Measurements from ENCODE around the gene FMO2. TPM values are rescaled to one million over a fixed set of nuclear protein-coding genes. Genes with fewer than 3 reads are reported as not detected.

FMO2 gene
- total and polyA plus RNA-seq, 2 of the 8 experiments (the other 6 are each of a cell fraction or from before 2014, with no cell fraction given) = not detected

DNA sequence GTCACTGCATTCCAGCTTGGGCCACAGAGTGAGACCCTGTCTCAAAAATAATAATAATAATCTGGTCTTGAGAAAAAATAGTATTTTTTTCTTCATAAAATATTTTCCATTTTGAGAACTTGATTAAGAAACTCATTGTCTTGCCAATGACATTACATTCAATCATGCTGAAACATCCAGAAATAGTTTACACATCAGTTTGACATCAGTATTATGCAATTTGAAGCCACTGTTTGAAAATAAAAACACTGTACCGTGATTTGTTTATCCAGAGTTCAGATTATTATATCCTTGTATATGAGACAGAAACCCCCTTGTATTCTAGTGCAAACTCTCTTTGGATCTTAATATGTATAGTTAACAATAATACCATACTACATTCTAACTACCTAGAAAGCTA, 6.9 kb downstream of the FMO2 start:
- Histone ChIP-seq H3K36me3 (ENCODE audit: control insufficient read depth in 2 of 4, insufficient read depth in 4 of 4, low read length in 3 of 4) (no peaks in the 10 kb centered on the region), H4K91ac (replicated peaks; ENCODE audit: insufficient read length, low read length) (no peak overlapping the region), H3K79me1 (ENCODE audit: low read depth, low read length) (no peaks in the 10 kb centered on the region), H3K18ac (ENCODE audit: extremely low read depth, low read length) (no peak overlapping the region), H3K9ac (replicated peaks in 1 of 4; ENCODE audit: extremely low read depth in 1 of 4, low read depth in 3 of 4, low read length in 3 of 4) (no peak overlapping the region), H3K4me1 (replicated peaks in 1 of 4; ENCODE audit: control insufficient read depth in 3 of 4, insufficient read depth in 4 of 4, low read length in 3 of 4) (no peaks in the 10 kb centered on the region), H3K27ac (ENCODE audit: low read depth, low read length) (no peak overlapping the region), H3K23ac (ENCODE audit: insufficient read length) (no peak overlapping the region), H3K9me3 (ENCODE audit: insufficient read depth in 2 of 2, low read depth in 1 of 2, low read length in 1 of 2) (no peaks in the 10 kb centered on the region), H2BK5ac (ENCODE audit: low read depth, low read length) (no peak overlapping the region), H2AFZ (ENCODE audit: low read length) (no peak overlapping the region), H3K4me2 (ENCODE audit: insufficient read depth in 1 of 2, low read depth in 2 of 2, low read length in 2 of 2) (no peak overlapping the region), H3K4me3 (ENCODE audit: extremely low read depth in 1 of 4, insufficient read depth in 2 of 4, low read depth in 3 of 4, low read length in 4 of 4) (no peak overlapping the region), H3K27me3 (replicated peaks in 1 of 4; ENCODE audit: control insufficient read depth in 3 of 4, extremely low read depth in 1 of 4, insufficient read depth in 3 of 4, low read length in 3 of 4) (no peaks in the 10 kb centered on the region), H3K23me2 (ENCODE audit: low read depth, low read length) (no peaks in the 10 kb centered on the region), H3K4ac (replicated peaks; ENCODE audit: insufficient read length, low read depth, low read length) (no peak overlapping the region), H2BK12ac (ENCODE audit: low read depth, low read length) (no peak overlapping the region), H4K20me1 (replicated peaks in 1 of 2; ENCODE audit: control insufficient read depth in 1 of 2, insufficient read depth in 2 of 2, low read length in 2 of 2) (no peaks in the 10 kb centered on the region), H2BK15ac (ENCODE audit: low read length) (no peak overlapping the region), H3K79me2 (ENCODE audit: control insufficient read depth in 1 of 2, insufficient read depth in 2 of 2, low read length in 2 of 2) (no peaks in the 10 kb centered on the region), H3K56ac (replicated peaks; ENCODE audit: insufficient read length, low read depth, low read length) (no peak overlapping the region), H2BK120ac (replicated peaks; ENCODE audit: low read depth, low read length) (no peak overlapping the region), H4K8ac (ENCODE audit: extremely low read depth, insufficient read depth, low read length) (no peak overlapping the region), H2AK5ac (ENCODE audit: low read depth, low read length) (no peak overlapping the region), H2BK20ac (ENCODE audit: low read length) (no peak overlapping the region), H4K5ac (ENCODE audit: insufficient read length, low read depth, low read length) (no peak overlapping the region), H3K14ac (ENCODE audit: insufficient read length) (no peak overlapping the region)
- TF ChIP-seq BCL11A (IDR thresholded peaks at IDR 0.05; ENCODE audit: low read depth in 2 of 2, low read length in 2 of 2) (no peak), ZNF274 (IDR thresholded peaks at IDR 0.05; ENCODE audit: borderline replicate concordance, extremely low read depth, low read length) (no peak), HDAC2 (IDR thresholded peaks at IDR 0.05; ENCODE audit: borderline replicate concordance in 1 of 2, low read depth in 2 of 2, low read length in 2 of 2) (no peak), RAD21 (IDR thresholded peaks at IDR 0.05 in 1 of 2, conservative IDR thresholded peaks at IDR 0.05 in 1 of 2; ENCODE audit: low read depth in 2 of 2, low read length in 2 of 2) (no peak), GTF2F1 (IDR thresholded peaks at IDR 0.05; ENCODE audit: borderline replicate concordance, low read depth, low read length) (no peak), CTBP2 (IDR thresholded peaks at IDR 0.05; ENCODE audit: borderline replicate concordance, insufficient read depth, insufficient read length, low read length) (no peak), HDAC6 (IDR thresholded peaks at IDR 0.05; ENCODE audit: low read depth, low read length) (no peak), JUN (IDR thresholded peaks at IDR 0.05; ENCODE audit: low read depth, low read length) (no peak), POU5F1 (IDR thresholded peaks at IDR 0.05; ENCODE audit: low read depth, low read length) (no peak), SRF (IDR thresholded peaks at IDR 0.05; ENCODE audit: low read depth, low read length) (no peak), TAF7 (optimal IDR thresholded peaks at IDR 0.05; ENCODE audit: borderline replicate concordance, low read depth, low read length) (no peak)
- DNase-seq (ENCODE audit: low read depth in 1 of 2, low spot score in 2 of 2) = no peak
- no peak for FAIRE-seq
- ChIA-PET CTCF (ENCODE audit: partially characterized antibody) (interaction anchor here (3.7 kb wide), 1 partner anchor 34 kb away, joined by 15 read pairs; no protein-coding TSS in a partner anchor), POLR2A (ENCODE audit: partially characterized antibody) (no interaction called here)
- 93% methylated on average over 1 of the region's 1 CpG; no CpG with 5 or more reads in 1 of the 2 experiments for WGBS, 2 experiments (ENCODE audit: extremely low coverage in 1 of 2, insufficient coverage in 1 of 2, insufficient read length in 1 of 2, insufficient replicate concordance in 2 of 2, low coverage in 1 of 2, low lambda C conversion rate in 2 of 2, missing lambda C conversion rate in 1 of 2)

Measured in H1 (cell line).